GOT3 (cell line): ENCODE results near the gene FRG2.
"Not testable (repeated sequence)": the region's sequence is repeated elsewhere in the genome, so short reads cannot be mapped to it uniquely, and the experiment has no call there.

Experiments used
- DNase-seq: peaks from one replicate; lab custom pipeline; 2025; ENCODE audit warnings: mixed read lengths; lab: John Stamatoyannopoulos, UW

Gene FRG2

GRCh38 chr4:190016369-190017289, 10.4 kb downstream of the FRG2 start:
- DNase-seq = no peak

- no peak for DNase-seq
Measured at GRCh38 chr4:190015538-190016368, 11.3 kb downstream of the FRG2 start.

DNA sequence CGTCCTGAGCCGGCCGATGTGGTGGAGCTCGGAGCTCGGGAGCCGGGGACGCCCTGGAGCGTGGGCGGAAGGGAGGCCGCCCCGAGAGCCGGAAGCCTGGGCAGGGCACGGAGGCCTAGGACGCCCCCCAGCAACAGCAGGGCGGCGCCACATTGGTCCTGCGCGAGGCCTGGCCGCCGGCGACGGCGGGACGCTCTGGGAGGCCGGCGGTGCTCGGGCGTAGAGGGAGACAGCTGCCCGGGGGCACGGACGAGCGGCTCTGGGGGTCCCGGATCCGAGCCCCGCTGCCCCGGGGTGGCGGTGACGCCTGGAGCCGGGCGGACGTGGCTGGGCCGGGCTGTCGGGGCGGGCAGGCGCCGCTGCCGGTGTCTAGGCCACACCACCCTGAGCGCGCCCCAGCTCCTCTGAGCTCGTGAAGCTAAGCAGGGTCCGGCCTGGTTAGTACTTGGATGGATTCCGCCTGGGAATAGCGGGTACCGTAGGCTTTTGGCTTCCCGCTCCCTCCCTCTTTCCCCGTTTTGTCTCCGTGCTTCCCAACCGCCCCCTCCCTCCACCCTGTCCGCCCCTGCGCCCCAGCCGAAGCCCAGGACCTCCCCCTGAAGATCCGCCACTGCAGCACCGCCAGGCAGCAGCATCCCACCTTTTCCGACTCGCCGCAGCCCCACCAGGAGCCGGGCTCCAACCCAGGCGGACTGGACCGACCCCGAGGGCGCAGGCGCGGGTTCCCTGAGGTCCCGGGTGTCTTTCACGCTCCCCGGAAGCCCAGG, 12.1 kb downstream of the FRG2 start:
- no peak for DNase-seq

DNA sequence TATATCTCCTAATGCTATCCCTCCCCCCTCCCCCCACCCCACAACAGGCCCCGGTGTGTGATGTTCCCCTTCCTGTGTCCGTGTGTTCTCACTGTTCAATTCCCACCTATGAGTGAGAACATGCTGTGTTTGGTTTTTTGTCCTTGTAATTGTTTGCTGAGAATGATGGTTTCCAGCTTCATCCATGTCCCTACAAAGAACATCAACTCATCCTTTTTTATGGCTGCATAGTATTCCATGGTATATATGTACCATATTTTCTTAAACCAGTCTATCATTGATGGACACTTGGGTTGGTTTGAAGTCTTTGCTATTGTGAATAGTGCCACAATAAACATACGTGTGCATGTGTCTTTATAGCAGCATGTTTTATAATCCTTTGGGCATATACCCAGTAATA, 37.1 kb downstream of the FRG2 start:
- not testable (repeated sequence) for DNase-seq

GRCh38 chr4:189988877-189989431, 38.1 kb downstream of the FRG2 start:
- DNase-seq = no peak

DNA sequence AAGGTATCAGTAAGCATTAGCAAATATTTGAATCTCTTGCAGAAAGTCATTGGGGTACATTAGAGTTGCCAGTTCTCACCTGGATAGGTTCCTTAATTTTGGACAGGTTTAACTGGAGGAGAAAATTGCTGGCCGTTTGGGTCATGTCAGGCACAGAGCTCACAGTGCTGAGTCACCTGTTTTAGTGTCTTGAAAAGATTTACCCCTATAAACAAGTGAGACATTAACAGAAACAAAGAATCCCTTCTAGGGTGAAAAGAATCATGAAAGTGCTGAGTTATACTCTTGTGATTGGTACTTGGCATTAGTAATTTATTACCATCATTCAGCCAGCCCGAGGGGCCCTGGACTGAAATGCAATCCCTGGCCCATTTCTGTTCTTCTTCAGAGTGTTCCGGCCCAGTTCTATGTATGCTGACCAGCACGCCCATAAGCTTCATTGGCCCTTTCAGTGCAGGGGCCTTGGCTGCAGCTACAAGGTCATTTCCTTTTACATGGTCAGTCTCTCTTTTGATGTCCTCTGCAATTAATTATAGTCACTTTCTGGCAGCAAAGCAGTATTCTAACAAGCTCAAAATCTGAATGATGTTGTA, 41.3 kb downstream of the FRG2 start:
- DNase-seq = not testable (repeated sequence)

DNA sequence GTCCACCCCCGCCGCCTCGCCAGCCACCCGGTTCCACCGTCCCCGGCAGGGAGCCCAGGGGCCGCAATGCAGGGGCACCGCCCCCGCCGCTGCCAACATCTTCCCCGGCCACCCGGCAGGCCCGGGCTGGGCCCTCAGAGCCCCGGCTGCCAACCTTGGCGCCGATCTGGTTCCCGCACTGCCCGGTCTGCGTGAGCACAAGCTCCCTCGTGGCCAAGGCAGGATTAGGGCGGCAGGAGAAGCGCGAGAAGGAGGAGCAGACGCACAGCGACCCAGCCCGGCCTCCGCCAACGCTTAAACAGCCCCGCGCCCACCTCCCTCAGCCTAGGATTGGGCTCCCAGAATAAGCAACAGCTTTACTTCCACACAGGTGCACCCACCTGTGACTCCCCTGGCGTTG, 42.4 kb downstream of the FRG2 start:
- not testable (repeated sequence) for DNase-seq

DNA sequence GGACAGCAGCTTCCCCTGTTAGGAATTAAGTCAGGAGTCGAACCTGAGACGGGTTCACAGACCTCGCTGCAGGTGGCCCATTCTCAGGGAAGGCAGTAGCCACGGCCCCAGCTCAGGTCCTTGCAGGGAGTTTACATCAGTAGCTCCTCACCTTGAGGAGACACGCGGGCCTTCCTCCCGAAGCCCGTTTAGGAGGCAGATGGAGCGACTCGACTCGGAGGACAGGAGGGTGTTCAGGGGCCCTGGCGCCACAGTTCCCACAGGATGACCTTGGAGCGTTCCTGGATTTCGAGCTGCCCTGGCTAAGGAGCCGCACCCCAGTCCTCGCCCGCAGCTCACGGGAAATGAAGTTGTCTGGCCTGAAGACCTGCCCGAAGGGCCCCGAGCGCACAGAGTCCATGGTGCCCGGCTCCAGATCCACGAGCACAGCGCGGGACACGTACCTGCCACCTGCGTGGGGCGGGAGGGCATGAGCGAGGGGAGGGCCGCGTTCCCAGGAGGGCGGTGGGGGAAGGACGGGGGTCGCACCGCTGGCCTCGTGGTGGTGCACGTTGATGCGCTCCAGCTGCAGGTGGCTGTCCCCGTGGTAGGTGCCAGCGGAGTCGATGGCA, 43.0 kb downstream of the FRG2 start:
- not testable (repeated sequence) for DNase-seq

GRCh38 chr4:189981970-189982369, 45.1 kb downstream of the FRG2 start:
- no peak for DNase-seq

GRCh38 chr4:189980292-189980691, 46.8 kb downstream of the FRG2 start:
- DNase-seq = not testable (repeated sequence)

DNA sequence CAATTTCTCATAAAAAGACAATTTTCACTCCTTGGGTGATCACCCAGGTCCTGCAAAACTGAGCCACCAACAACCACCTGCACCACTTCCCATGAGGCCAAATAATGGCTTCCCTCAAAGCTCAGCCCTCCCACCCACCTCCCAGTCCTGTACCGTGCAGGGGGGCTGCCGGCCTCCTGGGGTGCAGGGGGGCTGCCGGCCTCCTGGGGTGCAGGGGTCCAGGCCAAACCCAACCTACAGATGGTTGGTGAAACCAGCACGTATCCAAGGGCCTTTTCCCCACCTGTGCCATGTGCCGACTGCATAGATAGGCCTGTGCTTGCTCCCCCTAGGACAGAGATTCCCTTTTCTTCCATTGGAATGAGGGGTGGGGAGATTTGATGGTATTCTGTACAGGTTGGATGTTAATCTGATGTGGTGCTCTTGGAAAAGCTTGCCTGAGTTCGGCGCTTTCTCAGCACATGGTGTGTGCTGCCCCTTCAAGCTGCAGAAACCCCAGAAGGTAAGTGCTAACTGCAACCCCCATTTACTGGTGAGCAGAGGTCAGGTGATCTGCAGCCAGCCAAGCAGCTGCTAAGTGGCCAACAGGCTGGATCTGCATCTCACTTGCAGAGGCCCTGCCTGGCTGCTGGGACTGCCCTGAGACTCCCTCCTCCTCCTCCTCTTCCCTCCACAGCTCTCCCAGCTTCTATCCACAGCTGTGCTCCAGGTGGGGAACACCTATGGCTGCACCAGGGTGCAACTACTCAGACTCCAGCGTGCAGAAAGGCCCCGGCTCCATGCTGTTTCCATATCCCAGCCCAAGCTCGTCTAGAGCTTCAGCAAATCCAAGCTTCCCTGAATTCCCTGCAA, 47.6 kb downstream of the FRG2 start:
- DNase-seq = no peak
